GM19467 (cell line): ENCODE results near the gene MPC2.
"Not testable (repeated sequence)": the region's sequence is repeated elsewhere in the genome, so short reads cannot be mapped to it uniquely, and the experiment has no call there.

ENCODE experiments used
- ATAC-seq: cut with Tn5 transposase; IDR thresholded peaks from one replicate; pipeline ENCODE4 v1.9.1; 2021; ENCODE audit warnings: mild to moderate bottlenecking, moderate library complexity; ENCODE audit not compliant: unreplicated experiment

Gene MPC2

DNA sequence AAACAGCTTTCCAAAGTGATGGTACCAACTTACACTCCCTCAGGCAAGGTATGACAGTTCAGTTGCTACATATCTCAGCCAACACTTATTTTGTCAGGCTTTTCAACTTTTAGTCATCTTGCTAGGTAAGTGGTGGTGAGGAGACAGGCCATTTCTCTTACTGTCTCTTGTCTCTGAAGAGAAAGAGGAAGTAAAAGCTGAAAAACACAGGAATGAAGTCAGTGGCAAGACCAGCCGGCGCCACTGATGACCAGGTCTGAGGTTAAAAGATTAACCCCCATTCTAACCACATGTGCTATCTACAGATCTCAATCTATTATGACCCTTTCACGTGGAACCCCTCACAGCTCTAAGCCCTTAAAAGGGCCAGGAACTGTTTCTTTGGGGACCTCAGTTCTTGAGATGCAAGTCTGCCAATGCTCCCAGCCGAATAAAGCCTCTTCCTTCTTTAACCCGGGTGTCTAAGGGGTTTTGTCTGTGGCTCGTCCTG is 27.1 kb downstream of the MPC2 start:
- ATAC-seq = no peak

DNA sequence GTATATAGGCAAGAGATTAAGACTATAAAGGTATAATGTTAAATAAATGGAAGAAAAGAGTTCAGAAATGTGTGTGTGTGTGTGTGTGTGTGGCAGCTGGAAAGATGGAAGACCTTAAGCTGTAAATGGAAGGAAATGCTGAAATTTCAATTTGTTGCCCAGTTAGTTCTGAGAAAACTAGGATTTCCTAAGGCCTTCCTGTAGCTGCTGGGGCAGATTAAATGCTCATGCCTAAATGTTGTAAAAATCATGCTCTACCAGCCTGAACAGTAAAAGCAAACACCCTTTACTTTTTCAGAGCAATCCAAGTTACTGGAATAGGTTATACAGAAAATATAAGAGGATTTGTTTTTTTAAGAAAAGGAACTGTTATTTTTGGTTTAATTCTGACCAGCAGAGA is 31.2 kb downstream of the MPC2 start:
- ATAC-seq = no peak

DNA sequence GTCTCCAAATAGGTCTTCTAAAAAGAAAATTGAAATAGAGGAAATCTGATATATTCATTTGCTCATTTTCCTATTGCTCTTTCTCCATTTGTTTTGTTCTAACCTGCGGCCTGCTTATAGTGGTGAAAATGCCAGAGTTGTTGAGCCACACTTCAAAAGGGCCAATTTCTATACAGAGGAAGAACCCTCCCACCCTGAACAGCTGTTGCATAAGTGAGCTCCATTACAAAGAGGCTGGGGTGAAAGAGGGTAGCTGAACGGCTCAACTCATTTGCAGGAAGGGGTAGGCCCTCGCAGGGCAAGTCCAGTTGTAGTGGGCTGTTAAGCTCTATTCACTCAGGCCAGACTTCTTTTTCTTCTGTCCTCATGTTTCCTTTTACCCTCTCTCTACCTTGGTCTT is 31.7 kb downstream of the MPC2 start:
- no peak for ATAC-seq

DNA sequence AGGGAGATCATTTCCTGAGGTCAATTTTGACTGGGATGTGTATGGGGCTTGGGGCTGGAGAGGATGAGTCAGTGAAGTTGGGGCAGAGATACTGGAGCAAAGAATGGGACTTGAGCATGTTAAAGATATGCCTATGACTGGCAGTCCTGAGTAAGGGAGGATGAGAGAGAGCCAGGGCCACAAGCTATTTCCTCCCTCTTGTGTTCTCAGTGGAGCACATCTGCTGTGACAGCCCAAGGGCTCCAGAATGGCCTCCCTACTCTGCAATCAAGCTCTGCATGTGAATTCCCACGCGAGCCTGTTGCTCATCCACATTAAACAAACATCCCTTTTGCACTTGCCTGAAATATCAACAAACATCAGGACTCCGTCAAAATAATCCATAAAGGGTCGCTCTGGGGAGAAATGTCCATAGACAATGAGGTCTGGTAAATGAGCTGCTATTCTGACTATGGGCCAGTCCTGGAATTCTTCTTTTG is 32.2 kb downstream of the MPC2 start:
- no peak for ATAC-seq

DNA sequence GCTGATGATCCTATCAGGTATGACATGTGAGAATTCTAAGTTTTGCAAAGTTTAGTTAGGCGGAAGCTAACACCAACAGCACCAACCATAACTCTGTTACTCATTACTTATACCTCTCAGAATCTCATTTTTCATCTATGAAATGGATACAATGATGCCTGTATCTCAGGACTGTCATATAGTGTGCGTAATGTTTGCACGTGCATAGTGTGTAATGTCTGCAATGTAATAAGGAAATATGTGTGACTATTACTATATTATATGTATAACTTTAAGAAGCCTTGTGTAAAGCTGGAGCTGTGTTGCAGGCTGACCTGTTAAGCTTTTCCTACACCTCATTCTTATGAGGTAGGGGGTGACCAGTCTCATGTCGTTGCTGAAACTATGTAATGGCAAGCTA is 36.0 kb downstream of the MPC2 start:
- ATAC-seq = no peak

DNA sequence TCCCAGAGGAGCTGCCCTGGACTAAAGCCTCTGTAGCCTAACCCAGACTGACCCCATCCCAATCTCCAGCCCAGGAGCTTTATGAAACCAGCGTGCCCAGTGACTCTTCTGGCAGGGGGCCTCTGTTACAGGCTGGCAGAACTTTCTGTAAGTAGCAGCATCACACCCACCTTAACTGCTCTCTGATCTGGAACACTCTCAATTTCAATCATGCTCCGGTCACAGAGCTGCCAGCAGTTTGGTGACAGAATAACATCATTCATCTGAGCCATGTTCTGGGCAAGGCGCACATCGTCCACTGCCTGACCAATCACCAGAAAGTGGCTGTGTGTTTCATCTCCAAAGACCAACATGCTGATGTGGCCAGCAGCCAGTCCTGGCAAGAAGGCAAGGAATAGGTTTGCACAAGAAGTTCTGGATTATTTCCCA is 37.6 kb downstream of the MPC2 start:
- peak; percentile 82 for ATAC-seq

DNA sequence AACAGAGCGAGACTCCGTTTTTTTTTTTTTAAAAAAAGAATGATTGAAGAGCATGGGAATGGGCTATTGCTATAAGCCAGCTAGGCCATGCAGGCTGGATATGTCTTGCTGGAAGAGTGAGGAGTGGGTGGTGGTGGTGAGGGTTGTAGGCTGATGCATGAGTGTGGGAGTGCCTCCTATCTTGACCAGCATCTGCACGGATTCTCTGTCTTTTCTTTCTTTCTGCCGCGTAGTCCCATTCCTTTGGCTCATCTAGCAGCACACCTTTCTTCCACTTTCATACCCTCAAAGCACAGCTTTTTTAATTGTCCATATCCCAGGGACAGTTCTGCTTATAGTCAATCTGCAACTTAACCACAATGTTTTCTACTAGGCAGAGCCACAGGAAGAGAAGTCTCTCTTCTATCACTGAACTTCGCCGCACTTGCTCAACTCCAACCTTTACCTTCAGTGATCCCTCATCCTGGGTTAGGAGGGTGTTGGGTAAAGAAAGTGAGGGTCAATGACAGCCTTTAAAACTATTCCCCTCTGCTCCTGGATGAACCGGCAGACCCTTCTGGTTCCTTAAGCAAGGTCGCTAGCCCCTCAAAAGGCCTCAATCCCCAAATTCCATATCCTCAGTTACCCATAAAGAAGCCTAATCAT is 38.2 kb downstream of the MPC2 start:
- ATAC-seq = no peak

DNA sequence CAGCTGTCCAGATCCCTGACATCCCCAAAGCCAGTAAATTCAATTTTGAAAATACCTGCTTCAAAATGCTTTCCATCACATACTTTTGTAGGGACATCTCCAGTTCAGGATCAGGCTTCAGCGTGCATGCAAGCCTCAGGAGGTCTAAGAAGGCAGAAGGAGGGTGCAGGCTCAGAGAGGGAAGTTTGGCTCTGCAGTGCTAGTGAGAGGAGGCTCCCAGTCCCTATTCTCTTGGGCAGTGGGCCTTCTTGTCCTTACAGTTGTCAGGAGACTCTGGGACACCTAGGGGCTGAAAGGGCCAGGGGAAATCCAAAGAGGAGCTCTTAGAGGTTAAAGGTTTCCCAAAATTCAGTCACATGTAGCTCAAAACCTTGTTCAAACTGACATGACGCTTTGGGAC is 43.1 kb downstream of the MPC2 start:
- no peak for ATAC-seq

DNA sequence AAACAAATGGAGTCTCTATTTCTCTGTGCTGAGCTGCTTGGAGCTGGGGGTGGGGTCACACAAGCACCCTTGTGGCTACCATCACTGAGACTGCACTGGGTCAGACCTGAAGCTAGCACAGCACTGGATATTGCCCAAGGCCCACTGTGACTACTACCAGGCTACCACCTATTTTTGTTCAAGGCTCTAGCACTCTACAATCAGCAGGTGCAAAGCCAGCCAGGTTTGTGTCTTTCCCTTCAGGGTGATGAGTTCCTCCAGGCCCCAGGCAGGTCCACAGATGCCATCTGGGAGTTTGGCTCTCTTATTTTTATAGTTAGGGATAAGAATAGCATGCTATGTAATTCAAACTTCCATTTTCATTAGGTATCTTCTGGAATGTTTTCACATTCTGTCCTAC is 46.5 kb downstream of the MPC2 start:
- ATAC-seq = no peak

DNA sequence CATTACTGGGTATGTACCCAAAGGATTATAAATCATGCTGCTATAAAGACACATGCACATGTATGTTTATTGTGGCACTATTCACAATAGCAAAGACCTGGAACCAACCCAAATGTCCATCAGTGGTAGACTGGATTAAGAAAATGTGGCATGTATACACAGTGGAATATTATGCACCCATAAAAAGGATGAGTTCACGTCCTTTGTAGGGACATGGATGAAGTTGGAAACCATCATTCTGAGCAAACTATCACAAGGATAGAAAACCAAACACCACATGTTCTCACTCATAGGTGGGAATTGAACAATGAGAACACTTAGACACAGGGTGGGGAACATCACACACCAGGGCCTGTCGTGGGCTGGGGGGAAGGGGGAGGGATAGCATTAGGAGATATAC is 49.7 kb downstream of the MPC2 start:
- ATAC-seq = not testable (repeated sequence)

DNA sequence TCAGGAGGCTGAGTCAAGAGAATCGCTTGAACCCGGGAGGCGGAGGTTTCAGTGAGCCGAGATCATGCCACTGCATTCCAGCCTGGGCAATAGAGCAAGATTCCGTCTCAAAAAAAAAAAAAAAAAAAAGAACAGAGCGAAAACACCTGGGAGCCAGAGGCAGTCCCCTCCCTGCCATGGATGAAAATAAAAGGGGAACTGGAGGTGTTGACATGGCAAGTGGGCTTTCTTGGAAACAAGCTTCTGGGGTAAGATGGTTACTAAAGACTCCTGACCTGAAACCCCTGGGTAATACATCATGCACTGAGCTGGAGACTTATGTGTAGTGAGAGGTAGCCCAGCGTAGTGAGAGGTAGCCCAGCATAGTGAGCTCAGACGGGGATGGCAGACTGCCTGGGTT is 54.5 kb downstream of the MPC2 start:
- ATAC-seq = no peak

DNA sequence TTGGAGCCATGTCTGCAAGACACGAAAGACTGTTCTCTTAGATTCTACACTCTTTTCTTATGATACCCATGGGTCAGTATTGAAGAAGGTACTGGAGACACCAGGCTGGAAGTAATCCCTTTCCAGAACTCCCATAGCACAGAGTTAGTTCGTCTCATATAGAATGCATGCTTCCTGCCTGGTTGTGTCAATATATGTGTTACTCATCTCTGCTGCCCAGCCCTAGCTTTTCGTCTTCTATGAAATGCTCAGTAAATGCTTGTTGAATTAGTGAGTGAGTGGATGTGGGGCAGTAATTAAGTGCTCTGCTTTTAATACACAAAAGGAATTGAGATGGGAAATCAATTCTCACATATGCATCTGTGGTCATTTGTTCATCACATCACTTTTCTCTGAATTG is 55.1 kb downstream of the MPC2 start:
- ATAC-seq = no peak

DNA sequence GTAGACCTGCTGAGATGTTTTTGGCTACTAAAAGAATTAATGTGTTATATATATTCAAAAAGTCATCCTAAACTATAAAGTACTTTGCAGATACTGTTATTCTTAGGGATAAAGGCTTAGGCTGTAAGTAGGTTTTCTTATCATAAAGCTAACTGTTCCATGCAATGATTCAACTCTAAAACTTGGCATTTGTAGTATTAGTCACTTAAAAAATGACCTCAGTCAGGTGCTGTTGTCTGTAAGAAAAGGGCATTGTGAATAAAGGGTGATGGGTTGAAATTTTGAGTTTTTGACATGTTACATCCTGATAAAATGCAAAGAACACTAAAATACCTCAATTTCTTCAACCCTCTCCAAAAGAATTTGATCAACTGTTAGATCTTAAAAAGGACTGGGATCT is 55.8 kb downstream of the MPC2 start:
- no peak for ATAC-seq

DNA sequence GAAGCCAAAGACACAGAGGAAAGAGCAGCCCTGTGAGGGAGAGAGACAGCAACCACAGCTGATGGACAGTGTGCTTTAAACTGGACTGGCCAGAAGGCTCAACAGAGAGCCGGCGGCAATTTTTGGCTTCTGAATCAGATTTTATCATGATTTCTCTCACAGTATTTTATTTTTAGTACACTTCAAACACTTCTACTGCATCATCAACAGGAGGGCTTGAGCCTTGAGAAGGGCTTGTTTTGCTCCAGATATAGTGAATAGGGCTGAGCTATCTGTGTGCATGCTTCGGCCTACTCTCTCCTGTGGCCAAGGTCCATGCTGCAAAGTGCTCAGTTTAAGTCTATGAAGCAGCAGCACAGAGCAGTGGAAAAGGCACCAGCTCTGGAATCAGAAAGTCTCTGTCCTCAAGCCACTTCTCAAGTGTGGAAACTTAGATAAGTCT is 56.3 kb downstream of the MPC2 start:
- no peak for ATAC-seq

DNA sequence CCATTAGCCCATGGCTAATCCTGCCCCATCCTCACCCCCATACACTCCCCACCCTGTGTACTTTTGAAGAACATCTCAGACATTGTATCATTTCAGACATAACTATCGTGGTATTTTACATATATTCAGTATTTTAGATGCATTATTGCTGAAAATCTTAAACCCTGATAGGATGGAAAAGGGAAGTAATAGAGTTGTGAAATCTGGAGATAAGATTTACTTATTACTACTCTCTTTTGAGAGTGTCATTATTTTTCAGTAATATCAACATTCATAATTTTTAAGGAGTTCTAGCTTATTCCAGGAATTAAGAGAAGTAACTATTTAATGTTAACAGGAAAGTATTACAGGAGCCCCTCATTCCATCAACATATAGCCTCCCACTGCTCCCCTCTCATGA is 57.4 kb downstream of the MPC2 start:
- no peak for ATAC-seq

DNA sequence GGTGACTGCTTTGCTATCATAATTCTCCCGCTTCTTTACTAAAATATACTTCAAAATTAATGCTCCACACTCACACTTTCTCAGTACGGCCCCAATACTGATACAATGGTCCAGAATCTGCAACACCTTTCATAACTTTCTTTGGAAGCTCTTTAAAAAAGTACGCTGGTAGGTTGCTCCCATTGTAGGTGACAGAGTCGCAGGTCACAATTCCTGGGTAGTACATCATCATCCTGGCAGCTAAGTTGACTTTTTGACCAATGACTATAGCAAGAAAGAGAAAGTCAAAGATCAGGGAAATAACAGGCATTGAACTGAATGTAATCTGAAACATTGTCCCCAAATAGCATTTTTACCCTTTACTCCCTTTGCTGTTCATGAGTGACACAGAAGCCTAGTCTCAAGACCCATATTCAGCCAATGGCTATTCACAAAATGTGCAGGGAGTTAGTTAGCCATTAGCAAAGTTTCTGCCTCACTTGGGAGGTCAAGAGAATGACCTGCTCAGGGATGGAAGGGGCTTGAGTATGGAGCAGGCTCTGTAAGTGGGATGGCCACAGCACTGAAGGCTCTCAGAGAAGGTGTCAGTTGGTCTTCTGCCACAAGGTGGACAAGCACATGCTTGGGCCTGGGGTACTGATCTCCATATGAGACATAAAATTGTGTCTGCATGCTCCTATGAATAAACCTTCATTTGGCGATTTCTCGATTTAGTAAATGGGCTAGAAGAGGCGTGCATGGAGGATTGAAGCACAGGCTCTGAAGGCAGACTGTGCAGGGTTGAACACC is 58.3 kb downstream of the MPC2 start:
- ATAC-seq = no peak

DNA sequence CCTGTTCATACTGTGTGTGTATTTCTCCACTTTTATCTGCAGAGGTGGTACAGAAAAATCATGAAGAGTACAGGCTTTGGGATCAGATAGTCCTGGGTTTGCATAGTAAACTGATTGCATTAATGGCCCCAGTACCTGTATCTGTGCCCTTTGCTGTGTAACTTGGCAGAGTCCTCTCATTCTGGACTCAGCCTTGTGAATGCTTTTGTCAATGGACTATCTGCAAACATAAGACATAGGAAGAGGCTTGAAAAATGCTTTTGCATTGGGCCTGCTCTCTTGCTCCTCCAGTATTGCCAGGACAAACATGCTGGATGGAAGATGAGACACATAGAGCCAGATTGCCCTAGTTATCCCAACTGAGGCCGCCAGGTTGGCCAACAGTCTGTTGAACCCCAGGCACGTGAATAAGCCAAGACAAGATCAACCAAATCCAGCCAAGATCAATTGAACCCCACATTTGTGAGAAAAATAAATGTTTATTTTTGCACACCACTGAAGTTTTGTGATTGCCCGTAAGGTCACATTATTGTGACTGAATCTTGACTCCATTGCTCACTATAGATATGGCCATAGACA is 60.2 kb downstream of the MPC2 start:
- no peak for ATAC-seq

DNA sequence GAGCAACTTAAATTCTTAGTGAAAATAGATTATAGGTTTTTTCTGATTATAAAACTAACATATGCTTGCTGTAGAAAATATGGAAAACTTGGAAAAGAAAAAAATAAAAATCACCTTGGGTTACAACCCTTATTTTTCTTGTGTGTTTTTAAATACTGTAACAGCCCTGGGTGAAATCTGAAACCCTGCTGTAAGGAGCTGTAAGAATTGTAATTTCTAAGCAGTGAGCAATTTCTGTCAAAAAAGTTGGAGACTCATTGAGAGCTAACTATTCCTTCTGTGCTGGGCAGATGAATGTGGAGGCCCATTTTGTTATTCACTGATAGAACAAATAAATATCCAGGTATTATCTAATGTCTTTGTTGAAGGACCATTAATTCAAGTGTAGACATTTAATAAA is 65.5 kb downstream of the MPC2 start:
- ATAC-seq = no peak

DNA sequence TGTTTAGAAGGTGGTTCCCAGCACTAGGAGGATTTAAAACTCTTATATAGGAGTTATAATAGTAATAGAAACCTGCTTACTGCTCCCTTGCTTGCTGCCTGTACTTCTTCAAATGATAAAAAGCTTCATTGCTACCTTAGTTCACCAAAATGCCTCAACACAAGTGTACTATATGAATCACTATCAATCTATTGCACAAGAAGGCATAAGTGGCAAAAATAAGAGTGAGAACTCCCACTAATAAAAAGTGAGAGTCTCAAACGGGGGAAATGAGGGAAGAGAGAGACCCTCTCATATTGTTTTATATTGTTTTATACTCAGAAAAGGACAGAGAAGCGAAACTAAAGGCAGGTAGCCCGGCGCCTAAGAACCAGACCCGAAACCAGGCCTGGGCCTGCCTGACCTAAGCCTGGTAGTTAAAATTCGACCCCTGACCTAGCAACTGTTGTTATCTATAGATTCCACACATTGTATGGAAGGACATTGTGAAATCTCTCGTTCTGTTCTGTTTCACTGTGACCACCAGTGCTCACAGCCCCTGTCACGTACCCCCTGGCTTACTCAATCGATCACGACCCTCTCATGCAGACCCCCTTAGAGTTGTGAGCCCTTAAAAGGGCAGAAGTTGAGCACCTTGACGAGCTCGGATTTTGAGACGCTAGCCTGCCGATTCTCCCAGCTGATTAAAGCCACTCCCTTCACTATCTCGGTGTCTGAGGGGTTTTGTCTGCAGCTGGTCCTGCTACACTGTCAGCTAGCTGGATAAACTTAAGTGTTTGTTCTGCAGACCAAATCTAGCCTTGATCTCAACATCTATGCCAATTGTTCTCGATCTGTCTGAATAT is 67.5 kb downstream of the MPC2 start:
- ATAC-seq = not testable (repeated sequence)

DNA sequence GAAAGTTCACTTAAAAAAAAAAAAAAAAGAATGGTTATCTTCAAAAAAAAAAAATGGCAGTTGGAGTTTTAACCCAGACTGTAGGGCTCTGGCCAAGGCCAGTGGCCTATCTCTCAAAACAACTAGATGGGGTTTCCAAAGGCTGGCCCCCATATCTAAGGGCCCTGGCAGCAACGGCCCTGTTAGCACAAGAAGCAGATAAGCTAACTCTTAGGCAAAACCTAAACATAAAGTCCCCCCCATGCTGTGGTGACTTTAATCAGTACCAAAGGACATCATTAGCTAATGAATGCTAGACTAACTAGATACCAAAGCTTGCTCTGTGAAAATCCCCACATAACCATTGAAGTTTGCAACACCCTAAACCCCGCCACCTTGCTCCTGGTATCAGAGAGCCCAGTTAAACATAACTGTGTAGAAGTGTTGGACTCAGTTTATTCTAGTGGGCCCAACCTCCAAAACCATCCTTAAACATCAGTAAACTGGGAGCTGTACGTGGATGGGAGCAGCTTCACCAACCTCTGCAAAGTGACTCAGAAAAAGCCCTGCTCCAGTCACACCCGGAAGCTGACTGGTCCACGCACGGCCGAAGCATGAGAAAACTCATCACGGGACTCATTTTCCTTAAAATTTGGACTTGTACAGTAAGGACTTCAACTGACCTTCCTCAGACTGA is 70.0 kb downstream of the MPC2 start:
- ATAC-seq = not testable (repeated sequence)
